HCT116 (cell line): ENCODE measurements around the gene ACER3. TPM values are rescaled to one million over a fixed set of nuclear protein-coding genes. Genes with fewer than 3 reads are reported as not detected.
"Not testable (repeated sequence)": the region's sequence is repeated elsewhere in the genome, so short reads cannot be mapped to it uniquely, and the experiment has no call there.

Experiments used
- ATAC-seq: fragments of 200-7000 bp; cut with Tn5 transposase; 2 replicates; pipeline ENCODE4 v1.9.1; 2020; ENCODE audit warnings: mild to moderate bottlenecking, moderate library complexity
- BruUV-seq: library from RNA; stranded (reverse); fragments of 400-500 nt; replicated peaks from 2 replicates; lab custom pipeline; 2021; lab: Mats Ljungman, UMichigan
- CTCF ChIA-PET: fragments of 300-600 bp; sonication (Branson Sonifier 250); formaldehyde crosslinking; loops from one replicate; lab custom pipeline; 2021; ENCODE audit warnings: antibody characterized with exemption; lab: Charles Lee
- POLR2A ChIA-PET: fragments of 300-600, 350-600 bp; sonication (Branson Sonifier 250); formaldehyde crosslinking; loops from one replicate; lab custom pipeline; 2021; ENCODE audit warnings: antibody characterized with exemption; lab: Charles Lee
- RAD21 ChIA-PET, 2 experiments: fragments of 300-600 bp; sonication (Branson Sonifier 250); formaldehyde crosslinking; loops; one replicate each; lab custom pipeline; 2023; ENCODE audit warnings: low total read pairs in 2 of 2; ENCODE audit not compliant: uncharacterized antibody in 2 of 2, unreplicated experiment in 2 of 2, low non-redundant PET in 1 of 2; lab: Charles Lee
- DNase-seq: peaks from one replicate; pipeline ENCODE4 v3.0.0-alpha.2; 2010; ENCODE audit warnings: low read depth, low spot score
- H2AFZ ChIP-seq: fragments of 200-600 bp; shearing (Covaris generic), sonication (generic); 2 replicates; pipeline ENCODE4 v1.6.1; 2017; ENCODE audit warnings: low read depth, mixed run types, mixed read lengths, antibody characterized with exemption, low read length; ENCODE audit not compliant: poor library complexity, severe bottlenecking
- H3K27ac ChIP-seq: 2 replicates; pipeline ENCODE4 v1.5.1; 2012; ENCODE audit warnings: low read depth, low read length
- H3K27me3 ChIP-seq: fragments of 200-600 bp; sonication (generic); 2 replicates; pipeline ENCODE4 v1.6.1; 2016; ENCODE audit warnings: mixed run types, low read length, mixed read lengths; ENCODE audit not compliant: insufficient read depth
- H3K36me3 ChIP-seq, 2 experiments: fragments of 200-500 bp in 1 of 2; fragments of 200-600 bp in 1 of 2; sonication (Bioruptor generic) in 1 of 2; sonication (generic) in 1 of 2; 2 replicates each; pipeline versions ENCODE4 v1.5.1 to v1.6.1; 2014 to 2016; ENCODE audit warnings: low read length in 2 of 2, inconsistent platforms in 1 of 2, mixed read lengths in 1 of 2, mixed run types in 1 of 2; ENCODE audit not compliant: insufficient read depth in 2 of 2, control insufficient read depth in 1 of 2
- H3K4me1 ChIP-seq, 2 experiments: fragments of 200-600 bp in 1 of 2; sonication (generic) in 1 of 2; 2 replicates each; pipeline versions ENCODE4 v1.5.1 to v1.6.1; 2012 to 2017; ENCODE audit warnings: low read length in 2 of 2, inconsistent platforms in 1 of 2, mild to moderate bottlenecking in 1 of 2, mixed read lengths in 1 of 2, mixed run types in 1 of 2, moderate library complexity in 1 of 2; ENCODE audit not compliant: insufficient read depth in 2 of 2, control insufficient read depth in 1 of 2
- H3K4me2 ChIP-seq: fragments of 200-600 bp; sonication (generic); 2 replicates; pipeline ENCODE4 v1.6.1; 2017; ENCODE audit warnings: mixed run types, low read length, mixed read lengths
- H3K4me3 ChIP-seq, 2 experiments: fragments of 200-600 bp in 1 of 2; sonication (generic) in 1 of 2; replicated peaks in 1 of 2; 2 replicates each; pipeline ENCODE4 v1.5.1; 2011 to 2016; ENCODE audit warnings: low read length in 2 of 2, control low read depth in 1 of 2, low read depth in 1 of 2, mild to moderate bottlenecking in 1 of 2, mixed read lengths in 1 of 2, mixed run types in 1 of 2
- H3K79me2 ChIP-seq: fragments of 200-600 bp; sonication (generic); 2 replicates; pipeline ENCODE4 v1.6.1; 2017; ENCODE audit warnings: mild to moderate bottlenecking, mixed run types, low read length, moderate library complexity, mixed read lengths; ENCODE audit not compliant: insufficient read depth
- H3K9ac ChIP-seq: fragments of 200-600 bp; sonication (generic); 2 replicates; pipeline ENCODE4 v1.6.1; 2016; ENCODE audit warnings: low read length, mixed read lengths
- H3K9me2 ChIP-seq: fragments of 200-600 bp; sonication (generic), shearing (Covaris generic); 2 replicates; pipeline ENCODE4 v1.6.1; 2017; ENCODE audit warnings: mixed run types, mild to moderate bottlenecking, moderate library complexity; ENCODE audit not compliant: insufficient read depth
- H3K9me3 ChIP-seq, 2 experiments: fragments of 200-500 bp in 1 of 2; fragments of 200-600 bp in 1 of 2; sonication (Bioruptor generic) in 1 of 2; sonication (generic) in 1 of 2; 2 replicates each; pipeline ENCODE4 v1.6.1; 2014 to 2017; ENCODE audit warnings: low read length in 2 of 2, mixed read lengths in 2 of 2, inconsistent platforms in 1 of 2, low read depth in 1 of 2, mild to moderate bottlenecking in 1 of 2, mixed run types in 1 of 2, moderate library complexity in 1 of 2; ENCODE audit not compliant: control insufficient read depth in 1 of 2, insufficient read depth in 1 of 2
- H4K20me1 ChIP-seq: fragments of 200-600 bp; sonication (generic), shearing (Covaris generic); 2 replicates; pipeline ENCODE4 v1.6.1; 2017; ENCODE audit warnings: mixed run types, mild to moderate bottlenecking, moderate library complexity; ENCODE audit not compliant: insufficient read depth
- EZH2 ChIP-seq: fragments of 200-600 bp; sonication (generic); IDR thresholded peaks from 2 replicates; pipeline ENCODE4 v1.6.1; 2017; ENCODE audit warnings: antibody characterized with exemption, mixed run types
- FOSL1 ChIP-seq: IDR thresholded peaks from 2 replicates; pipeline ENCODE4 v1.6.1; 2012; ENCODE audit warnings: low read depth
- SP1 ChIP-seq: IDR thresholded peaks from 2 replicates; pipeline ENCODE4 v1.6.1; 2012; ENCODE audit warnings: low read depth
- intact Hi-C: fragments of 100-400 bp; cut with micrococcal nuclease; formaldehyde crosslinking; loops from 2 replicates; pipeline ENCODE4 v1.10.0; 2022
- total RNA-seq: library from RNA; stranded (reverse); gene quantifications from one replicate; pipeline ENCODE4 v1.2.1, GENCODE V29; 2021; ENCODE audit not compliant: unreplicated experiment
- TF ChIP-seq, protein P1 (sequence below): IDR thresholded peaks from 2 replicates; pipeline ENCODE4 v1.6.1; 2012

ACER3 gene
- total RNA-seq, 1 experiment from 2014 or later = 19.1 TPM

DNA sequence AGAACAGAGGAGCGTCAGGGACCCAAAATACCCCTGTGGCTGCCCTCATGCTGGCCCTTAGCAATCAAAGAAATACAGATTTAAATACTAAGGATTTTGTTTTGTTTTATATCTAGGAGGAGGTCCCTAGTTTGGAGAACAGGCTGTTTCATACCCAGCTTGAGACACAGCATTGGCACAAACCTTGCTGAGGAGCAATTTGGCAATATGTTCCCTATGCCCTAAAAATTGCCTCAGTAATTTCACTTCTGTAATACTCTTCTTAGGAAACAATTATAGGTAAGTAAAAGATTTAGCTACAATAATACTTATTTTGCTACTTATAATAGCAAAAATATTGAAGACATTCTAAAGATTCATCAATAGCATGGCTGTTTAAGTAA lies 40.5 kb upstream of the ACER3 start:
- no peak for DNase-seq
- no peaks in the 10 kb centered on the region for H3K27me3 ChIP-seq
- intact Hi-C loops = no loop called here
- no peak for ATAC-seq
- H3K4me1 ChIP-seq = peaks cover 16 to 26% of the 10 kb centered on the region in 2 experiments; a peak in 3 of 4 replicates
- BruUV-seq = no TSS peak
- no peak overlapping the region for H3K9ac ChIP-seq
- CTCF ChIA-PET = interaction anchor here (1.7 to 4.3 kb wide), 2 partner anchors 99 to 227 kb away, joined by 4 to 19 read pairs; no protein-coding TSS in a partner anchor
- POLR2A ChIA-PET = no interaction called here
- H3K36me3 ChIP-seq = no peaks in the 10 kb centered on the region
- no peak overlapping the region for H3K27ac ChIP-seq
- TF ChIP-seq EZH2 = no peak
- TF ChIP-seq FOSL1 = no peak
- no peak for TF ChIP-seq SP1
- TF ChIP-seq, protein P1, sequence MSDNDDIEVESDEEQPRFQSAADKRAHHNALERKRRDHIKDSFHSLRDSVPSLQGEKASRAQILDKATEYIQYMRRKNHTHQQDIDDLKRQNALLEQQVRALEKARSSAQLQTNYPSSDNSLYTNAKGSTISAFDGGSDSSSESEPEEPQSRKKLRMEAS = no peak
- TF ChIP-seq, all 23 proteins: peak for 0
- RAD21 ChIA-PET = no interaction called here
- Histone ChIP-seq H2AFZ (no peak overlapping the region), H4K20me1 (no peaks in the 10 kb centered on the region), H3K9me3 (no peaks in the 10 kb centered on the region), H3K79me2 (no peaks in the 10 kb centered on the region), H3K4me2 (no peak overlapping the region), H3K9me2 (no peaks in the 10 kb centered on the region), H3K4me3 (no peak overlapping the region)

DNA sequence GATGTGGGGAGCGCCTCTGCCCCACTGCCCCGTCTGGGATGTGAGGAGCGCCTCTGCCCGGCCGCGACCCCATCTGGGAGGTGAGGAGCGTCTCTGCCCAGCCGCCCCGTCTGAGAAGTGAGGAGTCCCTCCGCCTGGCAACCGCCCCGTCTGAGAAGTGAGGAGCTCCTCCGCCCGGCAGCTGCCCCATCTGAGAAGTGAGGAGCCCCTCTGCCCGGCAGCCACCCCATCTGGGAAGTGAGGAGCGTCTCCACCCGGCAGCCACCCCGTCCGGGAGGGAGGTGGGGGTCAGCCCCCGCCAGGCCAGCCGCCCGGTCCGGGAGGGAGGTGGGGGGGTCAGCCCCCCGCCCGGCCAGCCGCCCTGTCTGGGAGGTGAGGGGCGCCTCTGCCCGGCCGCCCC lies 39.3 kb upstream of the ACER3 start:
- DNase-seq, intact Hi-C loops, H3K79me2 ChIP-seq, POLR2A ChIA-PET, H3K36me3 ChIP-seq, H3K4me3 ChIP-seq, H3K27me3 ChIP-seq, BruUV-seq, H3K27ac ChIP-seq, H4K20me1 ChIP-seq, RAD21 ChIA-PET, H3K9me3 ChIP-seq, H3K4me2 ChIP-seq, H2AFZ ChIP-seq, H3K9ac ChIP-seq, H3K9me2 ChIP-seq, CTCF ChIA-PET, ATAC-seq: not testable (repeated sequence)
- peaks cover 18 to 34% of the 10 kb centered on the region in 2 experiments; a peak in 3 of 4 replicates for H3K4me1 ChIP-seq
